ENCODE measurements around the gene ERCC2.
"Not testable (repeated sequence)": the region's sequence is repeated elsewhere in the genome, so short reads cannot be mapped to it uniquely, and the experiment has no call there.

The ERCC2 gene

DNA sequence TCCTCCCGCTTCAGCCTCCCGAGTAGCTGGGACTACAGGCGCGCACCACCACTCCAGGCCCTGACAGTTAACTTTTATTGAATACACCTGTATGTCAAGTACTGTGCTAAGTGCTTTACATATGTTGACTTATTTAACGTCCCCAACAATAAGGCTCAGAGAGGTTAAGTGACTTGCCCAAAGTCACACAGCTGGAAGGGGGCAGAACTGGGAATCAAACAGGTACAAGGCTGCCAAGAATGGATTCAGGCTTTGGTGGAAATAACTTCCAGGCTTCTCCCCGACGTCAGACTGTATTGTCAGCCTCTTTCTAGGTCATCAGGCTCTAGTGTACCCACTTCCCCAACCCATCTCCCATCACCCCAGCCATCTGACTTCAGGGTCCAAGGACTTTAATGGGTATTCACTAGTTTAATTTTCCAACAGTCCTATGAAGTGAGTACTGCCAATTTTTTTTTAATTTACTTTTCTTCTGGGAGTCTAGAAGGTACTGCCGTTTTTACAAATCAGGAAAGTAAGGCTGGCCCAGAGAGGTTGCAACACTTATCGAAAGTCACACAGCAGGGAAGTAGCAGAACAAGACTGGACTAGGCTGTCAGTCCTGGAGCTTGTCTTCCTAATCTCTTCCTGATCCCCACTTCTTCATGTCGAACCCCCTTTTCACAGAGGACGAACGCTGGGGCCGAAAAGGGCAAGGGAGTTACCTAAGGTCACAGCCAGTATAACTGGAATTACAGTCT, 42.8 kb downstream of the ERCC2 start:
- no peak for DNase-seq

- DNase-seq: no peak
These were observed 45.9 kb downstream of the ERCC2 start for GRCh38 chr19:45324349-45324907.

DNA sequence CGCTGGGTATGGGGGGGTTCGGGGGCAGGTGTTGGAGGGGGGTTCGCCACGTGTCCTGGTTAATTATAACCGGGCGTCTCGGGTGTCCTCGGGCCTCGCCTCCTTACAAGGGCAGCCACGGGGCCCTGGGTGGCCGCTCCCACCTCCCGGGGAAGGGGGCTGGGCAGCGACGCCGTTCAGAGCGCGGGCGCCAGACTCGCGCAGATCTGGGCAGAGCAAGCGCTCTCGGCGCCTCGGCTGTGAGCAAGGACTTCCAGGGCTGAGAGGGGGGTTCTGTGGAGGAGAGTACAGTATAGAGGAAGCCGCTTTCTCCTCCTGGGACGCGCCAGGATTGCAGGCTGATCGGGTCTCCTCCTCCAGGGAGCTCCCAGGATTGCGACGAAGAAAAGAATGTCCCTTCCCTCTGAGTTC, 46.7 kb downstream of the ERCC2 start:
- no peak for DNase-seq

DNA sequence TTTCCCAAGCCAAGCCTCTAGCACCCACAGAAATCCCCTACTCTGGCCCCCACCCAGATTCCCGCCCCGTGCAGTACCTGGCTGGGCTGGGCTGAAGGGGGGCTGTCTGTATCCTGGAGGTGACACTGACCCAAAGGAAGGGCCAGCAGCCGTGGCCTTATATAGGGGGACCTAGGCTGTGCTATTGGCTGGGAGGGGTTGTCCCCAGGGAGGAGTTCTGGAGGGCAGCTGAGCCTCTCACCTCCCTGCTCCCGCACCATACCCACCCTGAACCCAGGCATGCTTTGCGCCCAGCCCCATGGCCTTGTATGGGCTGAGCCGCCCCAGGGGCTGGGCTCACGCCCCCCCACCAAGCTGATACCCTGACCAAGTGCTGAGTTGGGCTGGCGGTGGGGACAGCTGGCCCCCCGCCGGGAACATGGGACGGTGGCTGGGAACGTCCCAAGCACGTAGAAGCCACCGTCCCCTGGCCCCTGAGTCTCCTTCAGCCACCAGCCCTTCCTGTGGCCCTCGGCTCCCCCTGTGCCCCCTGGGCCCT, 47.6 kb downstream of the ERCC2 start, which contains the start of gene CKM:
Gene CKM, minus strand, starts transcription at position 132 of the 538 bp plus-strand sequence. CDS start 3,162 bp downstream, outside the sequence.
- no peak for DNase-seq

DNA sequence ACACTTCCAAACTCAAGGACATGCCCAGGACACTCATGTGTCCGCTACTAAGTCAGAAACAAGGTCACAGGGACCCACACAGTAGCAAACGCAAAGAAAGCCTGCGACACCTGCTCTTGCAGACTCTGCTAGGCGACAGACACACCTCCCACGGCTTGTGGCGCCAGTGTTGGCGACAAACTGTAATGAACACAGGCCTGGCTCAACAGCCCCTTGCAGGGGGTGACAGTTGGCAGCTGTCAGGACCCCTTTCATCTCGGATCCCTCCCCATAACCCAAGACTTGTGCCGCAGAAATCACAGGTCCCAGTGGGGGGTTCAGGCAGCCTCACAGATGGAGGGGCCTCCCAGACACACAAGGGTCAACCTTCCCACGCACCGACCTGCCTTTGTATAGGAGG, 48.1 kb downstream of the ERCC2 start:
- peak; percentile 9 for DNase-seq

DNA sequence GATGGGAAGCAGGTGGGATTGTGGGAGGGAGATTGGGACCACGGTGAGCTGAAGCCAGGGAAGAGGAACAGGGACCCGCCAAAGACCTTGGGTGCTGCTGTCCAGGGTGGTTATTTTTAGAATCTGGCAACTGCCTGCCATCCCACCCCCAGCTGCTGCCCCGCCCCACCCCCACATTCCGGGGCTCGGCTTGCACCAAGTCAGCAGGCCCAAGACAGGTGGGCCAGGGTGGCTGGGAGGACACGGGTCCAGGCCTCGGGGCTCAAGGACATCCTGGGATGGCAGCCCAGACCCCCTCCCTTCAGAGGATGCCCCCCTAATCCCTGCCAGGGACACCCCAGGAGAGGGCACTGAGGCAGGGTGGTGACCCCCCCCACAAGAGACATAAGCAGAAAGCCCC, 48.5 kb downstream of the ERCC2 start:
- DNase-seq: no peak

DNA sequence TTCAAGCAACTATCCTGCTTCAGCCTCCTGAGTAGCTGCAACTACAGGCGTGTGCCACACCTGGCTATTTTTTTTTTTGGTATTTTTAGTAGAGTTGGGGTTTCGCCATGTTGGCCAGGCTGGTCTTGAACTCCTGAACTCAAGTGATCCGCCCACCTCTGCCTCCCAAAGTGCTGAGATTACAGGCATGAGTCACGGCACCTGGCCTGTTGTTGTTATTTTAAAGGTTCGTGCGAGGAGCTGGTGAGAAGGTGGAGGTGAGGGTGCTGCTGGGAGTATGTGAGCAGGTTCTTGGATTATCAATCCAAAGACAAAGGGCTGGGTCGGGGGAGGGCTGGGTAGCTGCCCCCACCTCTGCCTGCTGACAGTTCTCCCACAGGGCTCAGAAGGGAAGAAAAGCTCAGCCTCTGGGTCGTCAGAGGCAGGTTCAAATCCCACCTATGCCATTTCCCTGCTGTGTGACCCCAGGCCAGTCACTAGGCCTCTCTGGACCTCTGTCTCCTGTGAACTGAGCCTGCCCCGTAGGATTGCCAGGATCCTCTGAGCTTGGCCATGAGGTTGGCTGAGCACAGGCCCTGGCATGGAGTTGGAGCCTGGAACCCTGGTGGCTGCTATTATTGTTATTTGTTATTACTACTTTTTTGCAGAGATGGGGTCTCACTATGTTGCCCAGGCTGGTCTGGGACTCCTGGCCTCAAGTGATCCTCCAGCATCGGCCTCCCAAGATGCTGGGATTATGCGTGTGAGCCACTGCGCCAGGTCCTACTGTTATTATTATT, 49.2 kb downstream of the ERCC2 start:
- DNase-seq: no peak

DNA sequence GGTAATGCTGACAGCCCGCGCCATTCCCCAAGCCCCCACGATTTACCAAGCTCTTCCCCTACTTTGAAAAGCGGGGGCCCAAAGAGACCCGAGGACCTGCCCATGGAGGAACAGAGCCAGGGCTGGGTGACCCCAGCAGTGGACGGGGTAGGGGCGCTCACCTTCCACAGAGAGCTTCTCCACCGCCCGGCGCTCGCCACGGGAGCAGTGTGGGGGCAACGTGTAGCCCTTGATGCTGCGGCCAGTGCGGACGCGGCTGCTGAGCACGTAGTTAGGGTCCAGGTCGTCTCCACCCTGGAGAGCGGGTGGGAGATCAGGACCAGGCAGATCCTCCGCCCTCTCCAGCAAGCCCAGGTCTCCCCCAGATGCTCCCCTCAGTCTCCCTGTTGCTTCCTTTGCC, 55.1 kb downstream of the ERCC2 start:
- DNase-seq: no peak

GRCh38 chr19:45314708-45315245, 55.6 kb downstream of the ERCC2 start:
- no peak for DNase-seq

DNA sequence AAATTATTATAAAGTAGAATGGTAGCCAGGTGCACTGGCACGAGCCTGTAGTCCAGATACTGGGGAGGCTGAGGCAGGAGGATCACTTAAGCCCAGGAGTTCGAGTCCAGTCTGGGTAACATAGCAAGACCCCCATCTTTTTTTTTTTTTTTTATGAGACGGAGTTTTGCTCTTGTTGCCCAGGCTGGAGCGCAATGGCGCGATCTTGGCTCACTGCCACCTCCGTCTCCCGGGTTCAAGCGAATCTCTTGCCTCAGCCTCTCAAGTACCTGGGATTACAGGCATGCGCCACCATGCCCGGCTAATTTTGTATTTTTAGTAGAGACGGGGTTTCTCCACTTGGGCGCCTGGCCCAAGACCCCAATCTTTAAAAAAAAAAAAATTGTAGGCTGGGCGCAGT, 58.1 kb downstream of the ERCC2 start:
- not testable (repeated sequence) for DNase-seq

DNA sequence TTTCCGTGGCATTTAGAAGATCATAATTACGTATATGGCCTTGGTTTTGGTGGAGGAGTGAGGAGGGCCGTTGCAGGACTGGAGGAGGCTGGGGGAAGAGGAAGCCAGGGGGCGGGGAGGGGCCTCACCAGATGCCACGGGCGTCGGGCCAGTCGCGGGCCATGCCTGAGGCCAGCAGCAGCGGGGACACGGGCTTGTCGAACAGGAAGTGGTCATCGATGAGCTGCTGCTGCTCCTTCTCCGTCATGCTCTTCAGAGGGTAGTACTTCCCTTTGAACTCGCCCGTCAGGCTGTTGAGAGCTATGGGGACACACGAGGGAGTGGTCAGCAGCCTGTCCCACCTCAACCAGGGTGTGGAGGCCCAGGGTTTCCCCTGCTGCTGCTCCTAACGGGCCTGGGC, 58.8 kb downstream of the ERCC2 start:
- DNase-seq: no peak

GRCh38 chr19:45309322-45309721, 61.1 kb downstream of the ERCC2 start:
- DNase-seq: not testable (repeated sequence)

GRCh38 chr19:45307361-45307760, 63.0 kb downstream of the ERCC2 start:
- no peak for DNase-seq

DNA sequence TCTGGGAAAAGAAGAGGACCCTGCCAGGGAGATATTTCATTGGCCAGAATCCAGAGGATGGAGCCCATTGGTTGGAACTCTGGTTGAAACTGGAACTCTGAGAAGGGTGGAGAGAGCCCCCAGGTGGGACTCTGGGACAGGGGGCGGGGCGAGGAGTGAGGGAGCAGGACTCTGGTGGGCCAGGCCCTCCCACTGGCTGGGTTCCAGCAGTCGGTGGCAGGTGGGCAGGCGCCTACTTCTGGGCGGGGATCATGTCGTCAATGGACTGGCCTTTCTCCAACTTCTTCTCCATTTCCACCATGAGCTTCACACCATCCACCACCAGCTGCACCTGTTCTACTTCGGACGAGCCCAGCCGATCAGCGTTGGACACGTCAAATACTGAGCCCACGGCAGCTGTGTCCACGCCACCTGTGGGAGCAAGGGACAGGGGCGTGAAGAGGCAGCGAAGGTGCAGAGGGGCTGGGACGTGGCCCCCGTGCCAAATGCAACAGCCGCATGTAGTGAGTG, 63.8 kb downstream of the ERCC2 start:
- DNase-seq: peak; percentile 7

DNA sequence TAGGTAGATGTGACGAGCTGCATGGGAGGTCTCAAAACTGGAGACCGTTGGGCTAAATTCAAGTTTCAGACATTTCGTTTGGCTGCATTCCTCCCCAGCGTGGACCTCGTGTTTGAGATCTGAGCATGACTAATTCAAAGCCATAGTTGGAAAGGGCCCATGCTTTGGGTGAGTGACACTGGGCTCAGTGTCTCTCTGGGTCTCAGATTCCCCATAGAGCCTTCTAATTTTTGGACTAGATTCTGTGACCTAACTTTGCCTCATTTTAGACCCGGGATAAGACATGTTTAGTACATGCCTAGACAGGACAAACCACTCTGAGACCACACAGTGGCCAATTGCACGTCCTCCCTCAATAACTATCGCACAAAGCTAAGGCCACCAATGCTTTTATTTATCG, 64.3 kb downstream of the ERCC2 start:
- DNase-seq: no peak

GRCh38 chr19:45305421-45305820, 65.0 kb downstream of the ERCC2 start:
- no peak for DNase-seq

- no peak for DNase-seq
These were observed 65.4 kb downstream of the ERCC2 start for GRCh38 chr19:45305007-45305406.

DNA sequence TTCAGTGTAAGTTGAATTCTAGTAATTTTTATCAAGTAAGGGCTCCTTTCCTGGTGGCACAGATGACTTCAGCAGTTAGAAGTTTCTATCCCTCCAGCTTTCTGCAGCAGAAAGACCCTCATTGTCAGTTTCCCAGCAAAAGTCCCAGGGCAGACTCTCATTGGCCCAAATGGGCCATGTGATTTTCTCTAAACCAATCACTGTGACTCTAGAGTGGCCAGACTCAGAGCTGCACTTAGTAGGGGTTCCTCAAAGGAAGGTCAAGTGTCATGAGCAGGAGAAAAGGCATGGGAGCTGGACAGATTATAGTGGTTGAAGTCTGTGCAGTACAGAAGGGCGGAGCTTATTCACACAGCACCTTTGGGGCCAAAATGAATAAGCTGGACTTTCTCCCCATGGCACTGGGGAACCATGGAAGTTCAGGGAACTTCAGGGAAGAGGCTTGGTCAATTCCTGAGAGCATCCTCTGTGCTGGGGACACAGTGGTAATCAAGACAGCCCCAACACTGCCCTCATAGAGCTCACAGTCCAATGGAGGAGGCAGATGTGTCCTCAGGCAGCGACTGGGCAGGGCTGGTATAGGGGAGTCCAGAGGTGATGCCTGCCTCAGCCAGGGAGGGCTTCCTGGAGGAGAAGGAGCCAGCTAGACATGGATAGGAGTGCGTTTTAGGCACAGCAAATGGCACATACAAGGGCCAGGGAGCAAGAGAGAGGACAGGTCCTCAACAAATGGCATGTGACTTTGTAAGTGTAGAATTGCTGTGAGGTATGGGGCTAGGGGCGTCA, 66.0 kb downstream of the ERCC2 start:
- no peak for DNase-seq

GRCh38 chr19:45303269-45304060, 66.9 kb downstream of the ERCC2 start:
- no peak for DNase-seq

DNA sequence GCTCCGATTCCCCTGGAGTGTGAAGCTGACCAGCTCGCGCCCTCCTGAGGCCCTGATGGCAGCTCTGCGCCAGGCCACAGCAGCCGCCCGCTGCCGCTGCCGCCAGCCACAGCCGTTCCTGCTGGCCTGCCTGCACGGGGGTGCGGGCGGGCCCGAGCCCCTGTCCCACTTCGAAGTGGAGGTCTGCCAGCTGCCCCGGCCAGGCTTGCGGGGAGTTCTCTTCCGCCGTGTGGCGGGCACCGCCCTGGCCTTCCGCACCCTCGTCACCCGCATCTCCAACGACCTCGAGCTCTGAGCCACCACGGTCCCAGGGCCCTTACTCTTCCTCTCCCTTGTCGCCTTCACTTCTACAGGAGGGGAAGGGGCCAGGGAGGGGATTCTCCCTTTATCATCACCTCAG, 68.0 kb downstream of the ERCC2 start:
- no peak for DNase-seq
